ENCODE data around the gene MNAT1.

The MNAT1 gene

DNA sequence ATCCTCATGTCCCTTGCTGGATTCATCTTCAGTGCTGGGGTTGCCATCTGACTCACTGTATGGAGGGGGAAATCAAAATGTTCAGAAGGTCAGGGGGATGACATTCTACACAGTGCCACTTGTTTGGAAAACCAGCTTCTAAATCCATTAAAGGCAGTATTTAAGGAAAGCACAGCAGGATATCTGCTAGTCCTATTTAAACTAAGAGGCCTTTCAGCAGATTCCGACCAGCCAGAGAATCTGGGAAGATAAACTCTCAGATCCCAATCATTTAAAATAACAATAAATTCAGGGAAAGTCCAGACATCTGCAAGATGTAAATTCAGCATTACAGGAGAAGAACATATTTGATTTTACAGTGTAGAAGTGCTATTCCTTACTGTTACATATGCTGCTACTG lies 14.2 kb upstream of the MNAT1 start:
- Histone ChIP-seq H3K4me3 (ENCODE audit: low read depth, low read length) (peak overlapping the region; percentile 71), H3K36me3 (ENCODE audit: control insufficient read depth, insufficient read depth, low read length) (no peaks in the 10 kb centered on the region), H3K9me3 (ENCODE audit: control insufficient read depth, low read length) (no peaks in the 10 kb centered on the region), H2AFZ (no peak overlapping the region), H3K27me3 (ENCODE audit: control insufficient read depth, insufficient read depth, low read length) (no peaks in the 10 kb centered on the region), H3K4me1 (no peaks in the 10 kb centered on the region), H3K9ac (no peak overlapping the region), H3K4me2 (ENCODE audit: low read length) (peak overlapping the region; percentile 79), H3K79me2 (peaks cover 41% of the 10 kb centered on the region), H3K27ac (no peak overlapping the region)
- TF ChIP-seq, protein P1, sequence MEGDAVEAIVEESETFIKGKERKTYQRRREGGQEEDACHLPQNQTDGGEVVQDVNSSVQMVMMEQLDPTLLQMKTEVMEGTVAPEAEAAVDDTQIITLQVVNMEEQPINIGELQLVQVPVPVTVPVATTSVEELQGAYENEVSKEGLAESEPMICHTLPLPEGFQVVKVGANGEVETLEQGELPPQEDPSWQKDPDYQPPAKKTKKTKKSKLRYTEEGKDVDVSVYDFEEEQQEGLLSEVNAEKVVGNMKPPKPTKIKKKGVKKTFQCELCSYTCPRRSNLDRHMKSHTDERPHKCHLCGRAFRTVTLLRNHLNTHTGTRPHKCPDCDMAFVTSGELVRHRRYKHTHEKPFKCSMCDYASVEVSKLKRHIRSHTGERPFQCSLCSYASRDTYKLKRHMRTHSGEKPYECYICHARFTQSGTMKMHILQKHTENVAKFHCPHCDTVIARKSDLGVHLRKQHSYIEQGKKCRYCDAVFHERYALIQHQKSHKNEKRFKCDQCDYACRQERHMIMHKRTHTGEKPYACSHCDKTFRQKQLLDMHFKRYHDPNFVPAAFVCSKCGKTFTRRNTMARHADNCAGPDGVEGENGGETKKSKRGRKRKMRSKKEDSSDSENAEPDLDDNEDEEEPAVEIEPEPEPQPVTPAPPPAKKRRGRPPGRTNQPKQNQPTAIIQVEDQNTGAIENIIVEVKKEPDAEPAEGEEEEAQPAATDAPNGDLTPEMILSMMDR (IDR thresholded peaks at IDR 0.05): no peak

- Histone ChIP-seq H3K9ac (no peak overlapping the region), H3K4me1 (no peaks in the 10 kb centered on the region), H3K9me3 (ENCODE audit: control insufficient read depth, low read length) (no peaks in the 10 kb centered on the region), H3K27me3 (ENCODE audit: control insufficient read depth, insufficient read depth, low read length) (no peaks in the 10 kb centered on the region), H3K4me2 (ENCODE audit: low read length) (peak overlapping the region; percentile 79), H2AFZ (peak overlapping the region; percentile 47), H3K4me3 (ENCODE audit: low read depth, low read length) (peak overlapping the region; percentile 71), H3K79me2 (peaks cover 41% of the 10 kb centered on the region), H3K36me3 (ENCODE audit: control insufficient read depth, insufficient read depth, low read length) (no peaks in the 10 kb centered on the region), H3K27ac (peak overlapping the region; percentile 51)
- TF ChIP-seq, protein P1 (IDR thresholded peaks at IDR 0.05): no peak
Observed at GRCh38 chr14:60720962-60721325, 13.6 kb upstream of the MNAT1 start.

GRCh38 chr14:60721326-60722106 lies 13.0 kb upstream of the MNAT1 start:
- H3K27ac ChIP-seq: peak overlapping the region; percentile 92
- H3K4me2 ChIP-seq (ENCODE audit: low read length): peak overlapping the region; percentile 97
- H3K9ac ChIP-seq: peak overlapping the region; percentile 90
- H3K4me3 ChIP-seq (ENCODE audit: low read depth, low read length): peak overlapping the region; percentile 71
- H3K27me3 ChIP-seq (ENCODE audit: control insufficient read depth, insufficient read depth, low read length): no peaks in the 10 kb centered on the region
- H3K79me2 ChIP-seq: peaks cover 38% of the 10 kb centered on the region
- H3K36me3 ChIP-seq (ENCODE audit: control insufficient read depth, insufficient read depth, low read length): no peaks in the 10 kb centered on the region
- peak overlapping the region; percentile 92 for H2AFZ ChIP-seq
- H3K4me1 ChIP-seq: no peaks in the 10 kb centered on the region
- TF ChIP-seq, protein P1 (IDR thresholded peaks at IDR 0.05): peak; percentile 50
- no peaks in the 10 kb centered on the region for H3K9me3 ChIP-seq (ENCODE audit: control insufficient read depth, low read length)

DNA sequence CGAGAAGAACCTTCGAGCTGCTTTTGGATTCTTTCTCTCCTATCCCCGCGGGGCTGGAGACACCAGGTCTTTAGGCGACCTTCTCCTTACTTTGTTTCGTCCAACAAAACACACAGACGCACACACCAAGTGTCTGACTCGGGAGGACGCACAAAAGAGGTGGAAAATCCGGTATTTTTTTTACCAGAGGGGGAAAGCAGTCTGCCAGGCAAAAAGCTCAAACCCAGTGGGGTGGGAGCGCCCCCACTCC lies 12.5 kb upstream of the MNAT1 start:
- H3K27me3 ChIP-seq (ENCODE audit: control insufficient read depth, insufficient read depth, low read length): no peaks in the 10 kb centered on the region
- TF ChIP-seq, protein P1 (IDR thresholded peaks at IDR 0.05): no peak
- peak overlapping the region; percentile 92 for H2AFZ ChIP-seq
- peak overlapping the region; percentile 90 for H3K9ac ChIP-seq
- no peaks in the 10 kb centered on the region for H3K9me3 ChIP-seq (ENCODE audit: control insufficient read depth, low read length)
- H3K4me3 ChIP-seq (ENCODE audit: low read depth, low read length): peak overlapping the region; percentile 71
- H3K4me1 ChIP-seq: no peaks in the 10 kb centered on the region
- H3K79me2 ChIP-seq: peaks cover 36% of the 10 kb centered on the region
- H3K36me3 ChIP-seq (ENCODE audit: control insufficient read depth, insufficient read depth, low read length): no peaks in the 10 kb centered on the region
- peak overlapping the region; percentile 97 for H3K4me2 ChIP-seq (ENCODE audit: low read length)
- peak overlapping the region; percentile 92 for H3K27ac ChIP-seq
